ENCODE data around the gene ZNF385C.

DNA sequence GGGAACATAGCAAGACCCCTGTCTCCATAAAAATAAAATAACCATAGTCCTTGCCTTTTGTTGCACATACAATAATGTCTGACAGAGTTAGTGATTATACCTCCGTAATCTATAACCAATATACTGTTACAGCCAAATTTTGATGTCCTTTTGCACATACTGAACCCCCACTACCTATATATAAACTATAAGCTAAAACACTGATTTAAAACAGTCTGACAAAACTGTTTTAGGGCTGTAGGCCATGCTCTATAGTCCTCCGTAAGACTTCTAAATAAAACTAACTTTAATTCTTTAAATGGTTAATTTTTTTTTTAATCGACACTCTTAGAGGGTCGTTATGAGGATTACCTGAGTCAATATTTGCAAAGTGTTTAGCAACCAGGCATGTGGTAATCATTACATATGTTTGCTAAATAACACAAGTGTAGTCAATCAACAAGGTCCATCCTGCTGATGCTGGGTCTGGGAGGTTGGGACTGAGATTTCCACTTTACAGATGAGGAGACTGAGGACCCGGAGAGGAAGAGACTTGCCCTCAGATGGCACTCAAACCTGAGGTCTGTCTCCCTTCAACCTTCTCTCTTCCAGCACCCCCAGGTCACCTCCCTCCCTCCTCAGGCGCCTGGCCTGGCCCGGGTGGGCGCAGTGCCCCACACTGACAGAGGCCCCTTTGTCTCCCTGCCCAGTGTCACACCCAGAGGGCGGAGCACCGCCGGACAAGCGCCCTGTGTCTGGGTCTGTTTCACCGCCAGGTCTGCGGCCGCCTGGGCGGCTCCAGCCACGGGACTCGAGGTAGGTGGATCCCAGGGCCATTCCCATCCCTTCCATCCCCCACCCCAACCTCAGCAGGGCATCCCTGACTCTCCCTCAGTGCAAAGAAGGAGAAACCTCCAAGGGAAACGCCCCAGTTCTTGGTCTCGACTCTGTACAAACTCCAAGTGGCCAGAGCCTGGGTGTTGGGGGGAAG is 10.3 kb downstream of the ZNF385C start:
- TF ChIP-seq, protein P1, sequence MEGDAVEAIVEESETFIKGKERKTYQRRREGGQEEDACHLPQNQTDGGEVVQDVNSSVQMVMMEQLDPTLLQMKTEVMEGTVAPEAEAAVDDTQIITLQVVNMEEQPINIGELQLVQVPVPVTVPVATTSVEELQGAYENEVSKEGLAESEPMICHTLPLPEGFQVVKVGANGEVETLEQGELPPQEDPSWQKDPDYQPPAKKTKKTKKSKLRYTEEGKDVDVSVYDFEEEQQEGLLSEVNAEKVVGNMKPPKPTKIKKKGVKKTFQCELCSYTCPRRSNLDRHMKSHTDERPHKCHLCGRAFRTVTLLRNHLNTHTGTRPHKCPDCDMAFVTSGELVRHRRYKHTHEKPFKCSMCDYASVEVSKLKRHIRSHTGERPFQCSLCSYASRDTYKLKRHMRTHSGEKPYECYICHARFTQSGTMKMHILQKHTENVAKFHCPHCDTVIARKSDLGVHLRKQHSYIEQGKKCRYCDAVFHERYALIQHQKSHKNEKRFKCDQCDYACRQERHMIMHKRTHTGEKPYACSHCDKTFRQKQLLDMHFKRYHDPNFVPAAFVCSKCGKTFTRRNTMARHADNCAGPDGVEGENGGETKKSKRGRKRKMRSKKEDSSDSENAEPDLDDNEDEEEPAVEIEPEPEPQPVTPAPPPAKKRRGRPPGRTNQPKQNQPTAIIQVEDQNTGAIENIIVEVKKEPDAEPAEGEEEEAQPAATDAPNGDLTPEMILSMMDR (IDR thresholded peaks at IDR 0.05; ENCODE audit: low read length): no peak
- TF ChIP-seq EZH2phosphoT487 (IDR thresholded peaks at IDR 0.05; ENCODE audit: low read length): no peak

All from MM.1S (cell line).